Measurements from ENCODE around the gene INSL3. TPM values are rescaled to one million over a fixed set of nuclear protein-coding genes. Genes with fewer than 3 reads are reported as not detected.

The INSL3 gene
- total and polyA plus RNA-seq, 2 donors (not counting 3 experiments of a cell fraction or from before 2014, with no cell fraction given), result not detected

DNA sequence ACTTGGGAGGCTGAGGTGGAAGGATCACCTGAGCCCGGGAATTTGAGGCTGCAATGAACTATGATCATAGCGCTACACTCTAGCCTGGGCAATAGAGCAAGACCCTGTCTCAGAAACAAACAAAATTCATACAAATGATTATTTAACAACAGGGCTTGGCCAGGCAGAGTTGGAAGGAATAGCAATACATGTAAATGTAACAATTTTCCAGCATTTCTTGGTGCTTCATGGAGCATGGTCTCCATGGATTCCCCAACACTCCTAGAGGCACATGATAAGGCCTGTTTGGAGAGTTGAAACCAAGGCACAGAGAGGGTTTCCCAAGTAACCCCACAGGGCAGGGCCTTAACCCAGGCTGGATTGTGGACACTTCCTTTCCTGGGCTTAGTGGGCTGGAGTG, 10.2 kb downstream of the INSL3 start:
- Histone ChIP-seq H3K9ac (replicated peaks; ENCODE audit: extremely low read depth, insufficient read depth, low read length) (no peak overlapping the region), H3K36me3 (ENCODE audit: control insufficient read depth in 2 of 2, extremely low read depth in 1 of 2, insufficient read depth in 2 of 2, low read length in 2 of 2) (no peaks in the 10 kb centered on the region), H3K4me3 (replicated peaks in 1 of 3; ENCODE audit: insufficient read depth in 1 of 3, low read depth in 1 of 3, low read length in 3 of 3) (no peak overlapping the region), H3K4me1 (ENCODE audit: control insufficient read depth, extremely low read depth, insufficient read depth, low read length) (no peaks in the 10 kb centered on the region), H3K9me1 (replicated peaks; ENCODE audit: control insufficient read depth, extremely low read depth, insufficient read depth, low read length) (no peaks in the 10 kb centered on the region), H3K79me2 (ENCODE audit: control insufficient read depth, insufficient read depth, low read length) (no peaks in the 10 kb centered on the region), H4K20me1 (replicated peaks; ENCODE audit: control insufficient read depth, extremely low read depth, insufficient read depth, low read length) (no peaks in the 10 kb centered on the region), H3K27ac (ENCODE audit: insufficient read depth, low read depth, low read length) (no peak overlapping the region), H3K27me3 (ENCODE audit: control insufficient read depth in 2 of 2, insufficient read depth in 2 of 2, low read length in 2 of 2) (no peaks in the 10 kb centered on the region), H3K9me3 (replicated peaks; ENCODE audit: control insufficient read depth, insufficient read depth, low read length) (no peaks in the 10 kb centered on the region), H2AFZ (ENCODE audit: low read depth, low read length) (no peak overlapping the region), H3K4me2 (ENCODE audit: insufficient read depth, low read length) (no peak overlapping the region)
- ChIA-PET POLR2A (no interaction called here), CTCF (no interaction called here)
- intact Hi-C loops (cut with micrococcal nuclease), result no loop called here
- DNase-seq (ENCODE audit: low read depth, low spot score), result no peak
- dilution Hi-C loops (cut with MboI; ENCODE audit: extremely low pct_ligation_motif_present, low sequenced_read_pairs), result no loop called here
- no peak for FAIRE-seq
- no TSS peak for BruUV-seq (replicated peaks)
- TF ChIP-seq, protein P1, sequence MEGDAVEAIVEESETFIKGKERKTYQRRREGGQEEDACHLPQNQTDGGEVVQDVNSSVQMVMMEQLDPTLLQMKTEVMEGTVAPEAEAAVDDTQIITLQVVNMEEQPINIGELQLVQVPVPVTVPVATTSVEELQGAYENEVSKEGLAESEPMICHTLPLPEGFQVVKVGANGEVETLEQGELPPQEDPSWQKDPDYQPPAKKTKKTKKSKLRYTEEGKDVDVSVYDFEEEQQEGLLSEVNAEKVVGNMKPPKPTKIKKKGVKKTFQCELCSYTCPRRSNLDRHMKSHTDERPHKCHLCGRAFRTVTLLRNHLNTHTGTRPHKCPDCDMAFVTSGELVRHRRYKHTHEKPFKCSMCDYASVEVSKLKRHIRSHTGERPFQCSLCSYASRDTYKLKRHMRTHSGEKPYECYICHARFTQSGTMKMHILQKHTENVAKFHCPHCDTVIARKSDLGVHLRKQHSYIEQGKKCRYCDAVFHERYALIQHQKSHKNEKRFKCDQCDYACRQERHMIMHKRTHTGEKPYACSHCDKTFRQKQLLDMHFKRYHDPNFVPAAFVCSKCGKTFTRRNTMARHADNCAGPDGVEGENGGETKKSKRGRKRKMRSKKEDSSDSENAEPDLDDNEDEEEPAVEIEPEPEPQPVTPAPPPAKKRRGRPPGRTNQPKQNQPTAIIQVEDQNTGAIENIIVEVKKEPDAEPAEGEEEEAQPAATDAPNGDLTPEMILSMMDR (IDR thresholded peaks at IDR 0.05; ENCODE audit: extremely low read depth in 1 of 2, insufficient read depth in 1 of 2, low read depth in 1 of 2, low read length in 2 of 2), result no peak
- no peak for TF ChIP-seq EZH2 (IDR thresholded peaks at IDR 0.05; ENCODE audit: borderline replicate concordance, low read depth, low read length, severe bottlenecking)
- no peak for TF ChIP-seq FOS (IDR thresholded peaks at IDR 0.05; ENCODE audit: borderline replicate concordance, insufficient read depth, low read length)
- TF ChIP-seq JUN (IDR thresholded peaks at IDR 0.05; ENCODE audit: borderline replicate concordance, insufficient read depth, insufficient read length, low read depth), result no peak
- TF ChIP-seq, protein P2, sequence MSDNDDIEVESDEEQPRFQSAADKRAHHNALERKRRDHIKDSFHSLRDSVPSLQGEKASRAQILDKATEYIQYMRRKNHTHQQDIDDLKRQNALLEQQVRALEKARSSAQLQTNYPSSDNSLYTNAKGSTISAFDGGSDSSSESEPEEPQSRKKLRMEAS (IDR thresholded peaks at IDR 0.05; ENCODE audit: insufficient read depth, insufficient read length), result no peak
- no peak for TF ChIP-seq POLR2AphosphoS5 (IDR thresholded peaks at IDR 0.05; ENCODE audit: insufficient read depth, low read depth, low read length)
- TF ChIP-seq GATA2 (IDR thresholded peaks at IDR 0.05; ENCODE audit: insufficient read depth, insufficient read length, low read depth, low read length), result no peak
- no peak for TF ChIP-seq POLR2A (IDR thresholded peaks at IDR 0.05; ENCODE audit: low read depth, low read length)
- no peak for TF ChIP-seq MYC (IDR thresholded peaks at IDR 0.05; ENCODE audit: low read depth, low read length)
